Measurements from ENCODE around the gene CORIN.

The CORIN gene

GRCh38 chr4:47686294-47686872, 151.5 kb downstream of the CORIN start:
- peak; percentile 9 for DNase-seq (ENCODE audit: low read depth)

GRCh38 chr4:47675806-47676205, 162.1 kb downstream of the CORIN start:
- no peak for DNase-seq (ENCODE audit: low read depth)

- DNase-seq (ENCODE audit: low read depth): no peak
These were observed 163.7 kb downstream of the CORIN start for GRCh38 chr4:47674144-47674543.

- no peak for DNase-seq (ENCODE audit: low read depth)
These were observed 165.2 kb downstream of the CORIN start for GRCh38 chr4:47672696-47673095.

- DNase-seq (ENCODE audit: low read depth): no peak
These were observed 167.9 kb downstream of the CORIN start for GRCh38 chr4:47669946-47670345.

- no peak for DNase-seq (ENCODE audit: low read depth)
These were observed 169.0 kb downstream of the CORIN start for GRCh38 chr4:47668810-47669408.

- DNase-seq (ENCODE audit: low read depth): no peak
These were observed 169.6 kb downstream of the CORIN start for GRCh38 chr4:47668256-47668655.

- DNase-seq (ENCODE audit: low read depth): no peak
These were observed 170.3 kb downstream of the CORIN start for GRCh38 chr4:47667552-47667951.

GRCh38 chr4:47664051-47664826, 173.6 kb downstream of the CORIN start:
- DNase-seq (ENCODE audit: low read depth): no peak

GRCh38 chr4:47662975-47663374, 174.9 kb downstream of the CORIN start:
- no peak for DNase-seq (ENCODE audit: low read depth)

GRCh38 chr4:47661741-47662140, 176.1 kb downstream of the CORIN start:
- DNase-seq (ENCODE audit: low read depth): no peak

- DNase-seq (ENCODE audit: low read depth): no peak
These were observed 178.5 kb downstream of the CORIN start for GRCh38 chr4:47659342-47659741.

- no peak for DNase-seq (ENCODE audit: low read depth)
These were observed 182.7 kb downstream of the CORIN start for GRCh38 chr4:47654972-47655693.

GRCh38 chr4:47652092-47652491, 185.8 kb downstream of the CORIN start:
- no peak for DNase-seq (ENCODE audit: low read depth)

GRCh38 chr4:47651231-47651630, 186.6 kb downstream of the CORIN start:
- DNase-seq (ENCODE audit: low read depth): no peak

- no peak for DNase-seq (ENCODE audit: low read depth)
These were observed 187.2 kb downstream of the CORIN start for GRCh38 chr4:47650584-47651130.

- no peak for DNase-seq (ENCODE audit: low read depth)
These were observed 190.3 kb downstream of the CORIN start for GRCh38 chr4:47647544-47647943.

- no peak for DNase-seq (ENCODE audit: low read depth)
These were observed 190.8 kb downstream of the CORIN start for GRCh38 chr4:47647029-47647428.

GRCh38 chr4:47646372-47646771, 191.5 kb downstream of the CORIN start:
- no peak for DNase-seq (ENCODE audit: low read depth)

- no peak for DNase-seq (ENCODE audit: low read depth)
These were observed 194.0 kb downstream of the CORIN start for GRCh38 chr4:47643845-47644244.

GRCh38 chr4:47642985-47643760, 194.7 kb downstream of the CORIN start:
- DNase-seq (ENCODE audit: low read depth): no peak

All from T-helper 22 cell (primary cell).